WI38 (cell line): Measurements from ENCODE around the gene SMC5.

Experiments used
- H3K4me3 ChIP-seq: 2 replicates; pipeline ENCODE4 v1.5.1; 2011; ENCODE audit warnings: low read depth, mild to moderate bottlenecking, control low read depth, low read length
- CTCF ChIP-seq: IDR thresholded peaks from 2 replicates; pipeline ENCODE4 v1.5.1; 2012; ENCODE audit warnings: low read depth, mild to moderate bottlenecking, control low read depth, low read length

Gene SMC5

GRCh38 chr9:70257991-70258691, 637 bp upstream of the SMC5 start:
- H3K4me3 ChIP-seq: peak overlapping the region; percentile 93
- TF ChIP-seq CTCF: no peak

GRCh38 chr9:70259512-70259802, 679 bp downstream of the SMC5 start:
- no peak for TF ChIP-seq CTCF
- H3K4me3 ChIP-seq: peak overlapping the region; percentile 93

GRCh38 chr9:70260007-70260443, 1.2 kb downstream of the SMC5 start:
- peak overlapping the region; percentile 93 for H3K4me3 ChIP-seq
- no peak for TF ChIP-seq CTCF

- no peak overlapping the region; the same call in 1 of the 2 replicates for H3K4me3 ChIP-seq
- TF ChIP-seq CTCF: no peak
These were observed 1.8 kb downstream of the SMC5 start for GRCh38 chr9:70260606-70261005.

- TF ChIP-seq CTCF: no peak
- no peak overlapping the region for H3K4me3 ChIP-seq
These were observed 2.5 kb downstream of the SMC5 start for GRCh38 chr9:70261131-70261870.

- no peak overlapping the region for H3K4me3 ChIP-seq
These were observed 3.6 kb downstream of the SMC5 start for GRCh38 chr9:70262366-70262765.

More at GRCh38 chr9:70262366-70262765, 3.6 kb downstream of the SMC5 start:
- TF ChIP-seq CTCF: no peak
